Head of caudate nucleus (tissue), 42 donors: Measurements from ENCODE around the gene OMG.
"Not testable (repeated sequence)": the region's sequence is repeated elsewhere in the genome, so short reads cannot be mapped to it uniquely, and the experiment has no call there.

ENCODE experiments used
- DNase-seq, 42 donors: peaks; one replicate each; pipeline versions ENCODE4 v3.0.0 to v3.0.0-alpha.2; 2020 to 2021; ENCODE audit warnings: mixed read lengths in 7 of 42
- intact Hi-C: fragments of 100-400 bp; cut with DNase I; formaldehyde crosslinking; loops from one replicate; pipeline ENCODE4 v1.15.0; 2022

The OMG gene, protein sequence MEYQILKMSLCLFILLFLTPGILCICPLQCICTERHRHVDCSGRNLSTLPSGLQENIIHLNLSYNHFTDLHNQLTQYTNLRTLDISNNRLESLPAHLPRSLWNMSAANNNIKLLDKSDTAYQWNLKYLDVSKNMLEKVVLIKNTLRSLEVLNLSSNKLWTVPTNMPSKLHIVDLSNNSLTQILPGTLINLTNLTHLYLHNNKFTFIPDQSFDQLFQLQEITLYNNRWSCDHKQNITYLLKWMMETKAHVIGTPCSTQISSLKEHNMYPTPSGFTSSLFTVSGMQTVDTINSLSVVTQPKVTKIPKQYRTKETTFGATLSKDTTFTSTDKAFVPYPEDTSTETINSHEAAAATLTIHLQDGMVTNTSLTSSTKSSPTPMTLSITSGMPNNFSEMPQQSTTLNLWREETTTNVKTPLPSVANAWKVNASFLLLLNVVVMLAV

DNA sequence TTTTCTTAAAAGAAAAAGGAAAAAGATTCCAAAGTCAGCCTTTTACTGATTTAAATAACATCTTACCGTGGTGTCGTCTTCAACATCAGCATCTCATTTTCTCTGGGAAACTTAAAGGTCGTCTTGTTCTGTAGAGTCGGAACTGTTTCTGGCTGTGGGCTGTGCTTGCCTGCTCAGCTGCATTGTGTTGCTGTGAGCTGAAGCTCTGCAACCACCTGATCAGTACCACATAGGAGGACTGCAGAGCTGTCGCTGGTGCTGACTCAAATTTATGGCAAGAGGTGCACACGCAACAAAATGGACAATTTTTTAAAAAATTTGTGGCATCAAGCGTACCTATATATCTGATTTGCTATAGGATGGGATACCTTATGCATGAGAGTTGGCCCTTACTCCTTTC, at the start of gene OMG:
Gene OMG, minus strand, starts transcription at position 150 of the 400 bp plus-strand sequence. CDS start 908 bp downstream, outside the sequence.
- peak; percentile 58 to 94 (median 82) for DNase-seq
- intact Hi-C loops = no loop called here

DNA sequence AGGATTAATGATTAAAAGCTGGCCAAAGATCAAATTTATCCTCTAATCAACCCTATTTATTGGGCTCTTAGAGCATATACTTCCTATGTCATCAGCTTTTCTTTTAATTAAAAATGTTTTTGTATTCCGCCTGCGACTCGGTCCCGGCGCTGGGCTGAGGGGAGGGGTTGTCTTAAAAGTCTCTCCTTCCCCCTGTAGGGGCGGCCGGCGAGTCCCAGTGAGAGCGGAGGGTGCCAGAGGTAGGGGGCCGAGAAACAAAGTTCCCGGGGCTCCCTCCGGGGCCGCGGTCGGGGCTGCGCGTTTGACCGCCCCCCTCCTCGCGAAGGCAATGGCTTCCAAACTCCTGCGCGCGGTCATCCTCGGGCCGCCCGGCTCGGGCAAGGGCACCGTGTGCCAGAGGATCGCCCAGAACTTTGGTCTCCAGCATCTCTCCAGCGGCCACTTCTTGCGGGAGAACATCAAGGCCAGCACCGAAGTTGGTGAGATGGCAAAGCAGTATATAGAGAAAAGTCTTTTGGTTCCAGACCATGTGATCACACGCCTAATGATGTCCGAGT, 48.2 kb upstream of the OMG start:
- intact Hi-C loops, DNase-seq: not testable (repeated sequence)

DNA sequence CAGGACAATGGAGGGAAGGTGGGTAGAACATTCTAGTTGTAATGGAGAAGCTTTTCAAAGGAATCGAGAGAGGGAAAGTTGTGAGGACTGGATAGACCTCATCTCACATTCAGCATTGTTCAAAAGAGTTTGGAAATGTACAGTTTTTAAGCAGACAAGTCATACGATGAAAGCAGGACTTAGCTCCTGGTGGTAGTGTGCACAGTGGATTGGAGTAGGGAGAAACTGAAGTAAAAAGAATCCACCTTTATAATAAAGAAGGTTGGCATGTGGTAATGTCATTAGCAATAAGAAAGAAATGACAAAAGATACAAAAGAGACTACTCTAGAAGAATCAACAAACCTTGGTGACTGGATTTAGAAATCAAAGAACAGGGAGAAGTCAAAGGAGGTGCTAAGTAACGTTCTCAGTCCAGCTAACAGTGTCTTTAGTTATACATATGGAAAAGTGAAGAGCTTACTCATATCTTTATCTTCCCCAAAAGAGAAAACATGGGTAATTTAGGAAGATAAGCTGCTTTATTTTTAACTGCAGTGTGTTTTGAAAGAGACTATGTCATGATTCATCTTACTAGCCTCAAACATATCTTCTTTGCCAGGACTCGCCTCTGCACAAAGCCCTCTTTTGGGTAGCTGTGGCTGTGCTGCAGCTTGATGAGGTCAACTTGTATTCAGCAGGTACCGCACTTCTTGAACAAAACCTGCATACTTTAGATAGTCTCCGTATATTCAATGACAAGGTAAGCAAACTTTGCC, 43.0 kb upstream of the OMG start:
- intact Hi-C loops = no loop called here
- DNase-seq = no peak

DNA sequence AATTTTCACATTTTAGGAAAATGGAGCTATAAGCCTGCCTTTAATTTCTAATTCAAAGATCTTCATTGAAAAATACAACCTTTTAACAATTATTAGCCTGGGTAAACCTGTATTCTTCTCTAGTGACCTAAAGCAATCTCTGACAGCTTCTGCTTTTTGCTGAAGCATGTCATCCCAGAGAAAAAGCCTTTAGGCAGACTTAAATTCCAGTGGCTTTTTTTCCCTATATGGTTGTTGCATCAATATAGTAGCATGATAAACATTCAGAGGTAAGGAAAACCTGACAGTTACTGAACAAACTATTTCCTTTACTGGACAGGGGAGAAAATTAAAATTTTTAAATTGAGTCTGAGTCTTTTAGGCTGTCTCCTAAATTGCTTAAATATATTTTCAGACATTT, 32.2 kb upstream of the OMG start:
- DNase-seq = no peak
- intact Hi-C loops = no loop called here

DNA sequence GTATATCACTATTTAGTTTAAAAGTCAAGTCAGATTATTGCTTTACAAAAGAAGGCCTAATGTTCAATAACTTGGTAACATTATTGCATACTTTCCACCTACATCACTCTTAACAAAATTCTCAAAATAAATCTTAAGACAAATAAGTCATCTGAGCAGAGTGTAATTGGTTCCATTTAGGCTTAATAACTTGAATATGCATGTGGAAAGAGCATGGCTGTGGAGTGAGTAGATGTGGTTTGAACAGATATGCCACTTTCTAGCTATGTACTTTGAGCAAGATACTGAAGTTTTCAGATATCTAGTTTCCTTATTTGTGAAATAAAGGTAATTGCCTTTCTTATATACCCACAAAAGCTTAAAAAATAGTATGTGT, 31.1 kb upstream of the OMG start:
- DNase-seq = no peak
- intact Hi-C loops = no loop called here

DNA sequence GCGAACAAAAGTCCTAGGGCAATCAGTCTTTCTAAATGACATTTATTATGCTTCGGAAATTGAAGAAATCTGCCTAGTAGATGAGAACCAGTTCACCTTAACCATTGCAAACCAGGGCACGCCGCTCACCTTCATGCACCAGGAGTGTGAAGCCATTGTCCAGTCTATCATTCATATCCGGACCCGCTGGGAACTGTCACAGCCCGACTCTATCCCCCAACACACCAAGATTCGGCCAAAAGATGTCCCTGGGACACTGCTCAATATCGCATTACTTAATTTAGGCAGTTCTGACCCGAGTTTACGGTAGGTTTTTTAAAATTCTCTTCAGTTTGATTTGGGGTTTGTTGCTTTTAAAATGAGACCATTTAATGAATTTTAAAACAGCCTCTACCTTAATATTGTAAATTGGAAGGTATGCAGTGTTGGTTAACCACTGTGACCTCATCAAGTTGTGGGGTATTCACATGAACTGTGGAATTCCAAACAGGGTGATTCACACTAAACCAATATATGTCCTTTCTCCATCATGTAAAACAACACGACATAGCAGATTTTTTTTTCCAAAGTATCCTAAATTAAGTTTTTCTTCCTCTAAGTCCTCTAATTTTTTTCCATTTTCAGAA, 30.6 kb upstream of the OMG start:
- intact Hi-C loops = no loop called here
- DNase-seq = no peak

DNA sequence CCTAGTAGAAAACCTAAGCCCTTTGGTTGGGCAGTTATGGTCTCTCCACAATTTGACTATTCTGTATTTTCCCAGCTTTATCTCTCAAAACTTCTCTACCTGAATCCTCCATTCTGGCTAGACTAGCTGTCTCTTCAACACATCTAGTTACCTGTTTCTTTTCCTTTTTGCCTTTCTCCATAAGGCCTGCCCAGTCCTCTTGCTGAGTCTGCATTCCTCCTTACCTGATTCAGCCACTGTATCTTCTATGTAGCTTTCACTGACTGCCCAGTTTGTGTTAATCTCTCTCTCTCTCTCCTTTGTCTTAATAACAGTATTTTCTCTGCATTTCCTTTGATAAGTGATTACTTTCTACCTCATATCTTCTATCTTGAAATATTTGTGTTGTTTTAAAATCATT, 26.5 kb upstream of the OMG start:
- intact Hi-C loops = loop anchor here (5.0 kb wide), 1 partner anchor 49 kb away; no protein-coding TSS in a partner anchor
- no peak for DNase-seq

DNA sequence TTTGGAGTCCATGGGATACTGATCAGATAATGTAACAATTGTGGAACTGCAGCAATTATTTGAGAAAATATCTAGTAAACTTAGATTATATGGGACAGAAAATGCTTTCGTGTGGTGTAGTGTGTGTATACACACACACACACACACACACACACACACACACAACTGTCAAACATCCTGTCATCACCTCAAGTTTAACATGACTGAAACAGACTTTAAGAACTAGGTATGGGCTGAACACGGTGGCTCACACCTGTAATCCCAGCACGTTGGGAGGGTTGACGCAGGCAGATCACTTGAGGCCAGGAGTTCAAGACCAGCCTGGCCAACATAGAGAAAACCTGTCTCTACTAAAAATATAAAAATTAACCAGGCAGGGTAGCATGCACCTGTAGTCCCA, 24.9 kb upstream of the OMG start:
- DNase-seq = no peak
- intact Hi-C loops = loop anchor here (5.0 kb wide), 1 partner anchor 50 kb away; no protein-coding TSS in a partner anchor

DNA sequence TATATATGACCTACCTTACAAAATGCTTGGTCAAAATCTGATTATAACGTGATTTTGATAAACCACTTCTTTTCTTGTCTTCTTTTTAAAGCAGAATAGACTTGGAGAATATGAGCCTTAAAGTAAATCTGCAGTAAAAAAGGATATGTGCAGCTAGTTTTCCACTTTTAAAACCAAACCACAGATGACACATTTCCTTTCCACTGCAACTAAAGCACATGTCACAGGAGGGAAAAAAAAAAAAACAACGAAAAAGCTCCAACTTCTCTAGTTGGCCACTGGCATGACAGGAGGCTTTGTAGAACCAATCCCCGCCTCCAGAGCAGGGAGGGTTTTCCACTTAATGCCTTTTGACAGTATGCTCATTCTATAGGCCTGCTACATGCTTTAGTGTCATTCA, 24.4 kb upstream of the OMG start, which contains the start of gene EVI2A:
Gene EVI2A, minus strand, starts transcription at position 142 of the 400 bp plus-strand sequence. CDS start 2,609 bp downstream, outside the sequence.
- intact Hi-C loops = loop anchor here (5.0 kb wide), 1 partner anchor 51 kb away; no protein-coding TSS in a partner anchor
- DNase-seq = peak in 37 of 42 donors; percentile 21 to 85 (median 59)

DNA sequence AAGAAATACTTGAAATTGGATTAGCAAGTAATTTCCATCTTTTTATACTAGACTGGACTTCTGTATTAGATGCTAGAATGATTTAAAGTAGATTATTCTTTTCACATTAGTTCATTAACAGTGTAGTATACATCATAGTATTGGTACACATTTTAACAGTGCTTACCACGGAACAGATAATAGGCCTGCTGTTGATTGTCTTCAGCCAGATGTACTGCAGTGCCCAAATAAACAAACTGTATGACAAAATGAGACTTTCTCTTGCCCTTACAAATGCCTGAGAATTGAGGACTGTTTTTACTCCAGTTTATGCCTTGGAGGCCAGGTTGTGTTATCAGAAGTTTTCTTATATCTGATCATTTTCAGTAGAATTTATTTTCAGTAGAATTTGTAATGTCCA, 23.8 kb upstream of the OMG start:
- peak in 7 of 42 donors; percentile 9 to 47 (median 29) for DNase-seq
- intact Hi-C loops = loop anchor here (5.0 kb wide), 1 partner anchor 52 kb away; no protein-coding TSS in a partner anchor

DNA sequence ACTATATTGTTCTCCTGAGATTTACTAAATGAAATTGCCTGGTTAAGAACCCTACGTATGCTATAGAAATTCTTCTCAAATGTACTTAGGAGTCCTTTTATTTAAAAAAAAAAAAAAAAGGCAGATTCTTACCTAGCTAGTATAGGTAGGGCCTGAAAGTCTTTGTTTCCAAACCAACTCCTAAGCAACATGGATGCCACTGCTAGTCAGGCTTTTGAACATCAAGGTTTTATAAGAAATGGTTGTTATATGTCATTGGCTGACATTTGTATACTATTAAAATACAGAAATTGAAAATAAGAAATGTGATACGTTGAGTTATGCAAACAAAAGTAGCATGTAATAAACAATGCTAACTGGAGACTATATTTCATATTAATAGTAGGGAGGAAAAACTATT, 23.2 kb upstream of the OMG start:
- DNase-seq = no peak
- intact Hi-C loops = loop anchor here (5.0 kb wide), 1 partner anchor 52 kb away; no protein-coding TSS in a partner anchor

DNA sequence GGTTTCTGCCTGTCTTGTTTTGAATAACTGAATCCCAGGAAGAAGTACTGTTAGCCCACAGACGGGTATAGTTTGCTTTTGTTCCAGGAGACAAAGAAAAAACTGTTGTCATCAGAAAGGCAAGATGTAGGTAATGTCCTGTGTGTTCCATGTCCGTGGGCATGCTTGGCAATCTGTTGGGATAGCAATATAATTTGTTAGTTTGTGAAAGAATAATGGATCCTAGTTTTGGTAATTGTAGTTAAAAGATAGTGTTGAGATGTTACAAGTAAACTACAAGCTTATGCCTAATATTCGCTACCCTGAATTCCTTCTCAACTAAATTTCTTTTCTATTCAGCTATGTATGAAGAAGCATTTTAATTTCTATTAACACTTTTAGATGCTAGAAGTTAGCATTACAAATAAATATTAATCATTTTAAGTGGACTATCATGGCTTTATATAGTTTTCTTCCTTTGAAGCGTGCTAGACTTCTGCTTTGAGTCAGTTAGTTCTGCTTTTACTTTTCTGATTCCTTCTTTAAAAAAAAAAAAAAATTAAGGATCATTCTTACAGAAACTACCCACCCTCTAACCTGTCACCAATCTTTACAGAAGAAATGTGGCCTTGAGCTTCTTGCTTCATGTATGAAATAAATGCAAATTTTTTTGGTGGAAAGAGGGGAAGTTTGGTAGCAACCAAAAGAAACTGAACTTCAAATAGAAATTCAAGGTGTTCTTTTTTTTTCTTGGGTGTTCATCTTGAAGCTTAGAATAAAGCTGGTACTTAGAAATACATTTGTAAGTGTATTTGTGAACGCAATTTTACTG, 22.0 kb upstream of the OMG start:
- intact Hi-C loops = no loop called here

DNA sequence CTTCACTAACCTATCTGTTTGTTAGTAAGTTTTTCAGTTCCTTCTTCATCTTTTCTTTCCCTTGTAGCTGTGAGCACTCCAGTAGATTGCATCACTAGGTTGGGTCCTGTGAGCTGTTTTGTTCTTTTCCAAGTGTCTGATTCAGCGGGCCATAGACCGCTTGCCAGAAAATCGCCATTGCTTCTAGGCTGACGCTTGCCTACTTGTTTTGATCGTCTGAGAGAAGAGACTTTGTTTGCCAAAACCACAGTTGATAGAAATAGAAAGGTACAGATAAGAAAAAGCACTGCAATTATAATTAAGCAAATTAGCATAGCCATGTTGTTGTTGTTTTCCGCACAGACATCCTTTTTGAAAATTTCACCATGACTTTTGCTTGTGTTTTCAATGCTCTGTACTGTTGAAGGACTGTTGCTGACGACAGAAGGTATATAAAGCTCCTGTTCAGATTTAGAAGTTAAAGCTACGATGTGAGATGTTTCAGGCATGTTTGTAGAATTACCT, 21.3 kb upstream of the OMG start:
- DNase-seq = peak; percentile 46 to 90 (median 76)
- intact Hi-C loops = no loop called here

More for the DNA sequence above, 22.0 kb upstream of the OMG start:
- peak in 1 of 42 donors; percentile 28 for DNase-seq

DNA sequence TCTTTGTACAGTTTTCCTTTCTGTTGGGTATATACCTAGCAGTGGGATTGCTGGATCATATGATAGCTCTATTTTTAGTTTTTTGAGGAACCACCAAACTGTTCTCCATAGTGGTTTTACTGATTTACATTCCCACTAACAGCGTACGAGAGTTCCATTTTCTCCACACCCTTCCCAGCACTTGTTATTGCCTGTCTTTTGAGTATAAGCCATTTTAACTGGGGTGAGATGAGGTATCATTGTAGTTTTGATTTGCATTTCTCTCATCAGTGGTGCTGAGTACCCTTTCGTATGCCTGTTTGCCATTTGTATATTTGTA, 17.7 kb upstream of the OMG start:
- intact Hi-C loops = no loop called here
- no peak for DNase-seq

DNA sequence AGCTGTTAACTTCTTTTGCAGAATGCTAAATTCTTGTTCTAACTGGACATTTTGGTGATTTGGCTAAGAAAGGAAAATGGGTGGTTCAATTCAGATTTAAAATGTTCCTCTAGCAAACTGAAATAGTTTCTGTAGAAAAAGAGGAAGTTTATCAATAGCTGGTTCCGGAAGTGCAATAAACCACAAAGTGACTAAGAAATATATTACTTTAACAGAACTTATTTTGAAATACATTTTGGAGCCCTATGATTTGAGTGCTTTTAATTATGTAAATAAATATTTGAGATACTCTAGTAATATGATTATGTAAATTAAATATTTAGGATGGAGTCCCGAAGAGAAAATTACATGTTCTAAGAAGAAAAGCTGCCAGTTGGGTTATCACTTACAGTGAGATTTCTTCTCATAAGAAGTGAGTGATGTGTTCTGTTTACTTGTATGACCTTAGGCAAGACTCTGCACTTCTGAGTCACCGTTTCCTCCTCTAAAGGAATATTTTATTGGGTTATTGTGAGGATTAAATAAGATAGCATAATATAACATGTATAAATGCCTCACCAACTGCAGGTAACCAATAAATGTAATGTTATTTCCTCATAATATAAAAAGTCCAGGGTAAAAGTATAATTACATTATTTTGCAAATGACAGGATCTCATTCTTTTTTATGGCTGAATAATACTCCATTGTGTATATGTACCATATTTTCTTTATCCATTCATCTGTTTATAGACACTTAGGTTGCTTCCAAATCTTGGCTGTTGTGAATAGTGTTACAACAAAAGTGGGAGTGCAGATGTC, 17.1 kb upstream of the OMG start, which contains the start of gene EVI2B:
Gene EVI2B, minus strand, starts transcription at position 73 of the 800 bp plus-strand sequence. CDS start 8,445 bp downstream, outside the sequence.
- no peak for DNase-seq
- intact Hi-C loops = no loop called here

DNA sequence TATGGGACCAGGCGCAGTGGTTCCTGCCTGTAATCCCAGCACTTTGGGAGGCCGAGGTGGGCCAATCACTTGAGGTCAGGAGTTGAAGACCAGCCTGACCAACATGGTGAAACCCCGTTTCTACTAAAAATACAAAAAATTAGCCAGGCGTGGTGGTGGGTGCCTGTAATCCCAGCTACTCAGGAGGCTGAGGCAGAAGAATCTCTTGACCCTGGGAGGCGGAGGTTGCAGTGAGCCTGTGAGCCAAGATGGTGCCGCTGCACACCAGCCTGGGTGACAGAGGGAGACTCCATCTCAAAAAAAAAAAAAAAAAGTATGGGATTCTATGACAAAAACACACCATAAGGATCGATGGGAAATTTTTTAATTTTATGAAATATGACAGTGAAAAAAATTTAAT, 15.2 kb upstream of the OMG start:
- intact Hi-C loops, DNase-seq: not testable (repeated sequence)

DNA sequence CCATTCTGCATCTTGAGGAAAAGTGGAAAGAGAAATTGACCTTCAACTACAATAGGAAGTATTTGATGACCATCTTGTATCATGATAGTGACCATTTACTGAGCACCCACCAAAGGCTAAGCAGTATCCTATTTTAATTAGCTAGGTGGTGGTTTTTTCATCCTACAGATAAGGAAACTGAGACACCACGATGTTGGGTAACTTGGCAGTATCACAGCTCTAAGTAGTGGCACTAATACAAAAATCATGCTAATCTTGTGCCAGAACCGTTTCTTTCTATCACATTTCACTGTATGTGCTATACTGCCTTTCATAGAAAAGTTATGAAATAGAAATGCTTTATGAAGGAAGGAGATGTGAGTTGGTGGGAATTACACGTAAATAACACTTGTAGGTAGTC, 14.5 kb upstream of the OMG start:
- DNase-seq = no peak
- intact Hi-C loops = no loop called here
